Esophagus muscularis mucosa (tissue), 3 donors: ENCODE measurements around the gene GPC6.

Source experiments
- EP300 ChIP-seq: sonication (generic); formaldehyde crosslinking; IDR thresholded peaks from one replicate; pipeline ENCODE4 v1.6.1; 2017; ENCODE audit warnings: antibody characterized with exemption
- POLR2A ChIP-seq: fragments of 450-650 bp; IDR thresholded peaks from one replicate; pipeline ENCODE4 v1.6.1; 2017; ENCODE audit warnings: antibody characterized with exemption, moderate library complexity, mild to moderate bottlenecking, low read depth
- POLR2AphosphoS5 ChIP-seq, 2 donors: sonication (generic); formaldehyde crosslinking; IDR thresholded peaks; one replicate each; pipeline ENCODE4 v1.6.1; 2017; ENCODE audit warnings: antibody characterized with exemption in 2 of 2

GRCh38 chr13:94112731-94113130 lies 886.1 kb downstream of the GPC6 start:
- no peak for TF ChIP-seq EP300
- TF ChIP-seq POLR2AphosphoS5 (IDR thresholded peaks at IDR 0.05): no peak
- TF ChIP-seq POLR2A: no peak
